B cell (primary cell): Measurements from ENCODE around the gene KCNK1. TPM values are rescaled to one million over a fixed set of nuclear protein-coding genes. Genes with fewer than 3 reads are reported as not detected.

Experiments
- ATAC-seq: fragments of 200-7000 bp; cut with Tn5 transposase; one replicate; pipeline ENCODE4 v1.10.0; 2021; ENCODE audit warnings: low read depth, mild to moderate bottlenecking, moderate number of reproducible peaks, moderate library complexity
- CTCF ChIA-PET: fragments of 350-600 bp; sonication (Branson Sonifier 250); formaldehyde crosslinking; loops from one replicate; lab custom pipeline; 2021; ENCODE audit warnings: antibody characterized with exemption, inconsistent platforms; lab: Charles Lee
- POLR2A ChIA-PET: fragments of 350-600 bp; sonication (Branson Sonifier 250); formaldehyde crosslinking; loops from one replicate; lab custom pipeline; 2021; ENCODE audit warnings: antibody characterized with exemption; lab: Charles Lee
- DNase-seq: peaks from one replicate; pipeline ENCODE4 v3.0.0; 2013
- H2AFZ ChIP-seq: 2 replicates; pipeline ENCODE4 v1.6.1; 2012; ENCODE audit warnings: mild to moderate bottlenecking, low read depth, low read length; ENCODE audit not compliant: insufficient read depth, poor library complexity, severe bottlenecking
- H3K27ac ChIP-seq, 2 donors: 1 replicate in 1 of 2; 2 replicates in 1 of 2; pipeline ENCODE4 v1.5.1; 2012 to 2013; ENCODE audit warnings: low read length in 2 of 2, mild to moderate bottlenecking in 2 of 2, moderate library complexity in 1 of 2
- H3K27me3 ChIP-seq, 4 experiments: fragments of 200-600 bp in 1 of 4; sonication (generic) in 1 of 4; replicated peaks in 1 of 4; 1 replicate in 2 of 4; 2 replicates in 2 of 4; pipeline versions ENCODE4 v1.6.1 to v1.7.0; 2013 to 2016; ENCODE audit warnings: low read length in 3 of 4, mild to moderate bottlenecking in 2 of 4, mixed read lengths in 1 of 4, moderate library complexity in 1 of 4; ENCODE audit not compliant: insufficient read depth in 4 of 4, control insufficient read depth in 3 of 4; ENCODE audit errors: control extremely low read depth in 1 of 4
- H3K36me3 ChIP-seq, 2 experiments: replicated peaks in 1 of 2; 1 replicate in 1 of 2; 2 replicates in 1 of 2; pipeline versions ENCODE4 v1.6.1 to v1.7.1; 2013; ENCODE audit warnings: low read length in 1 of 2; ENCODE audit not compliant: insufficient read depth in 2 of 2, control insufficient read depth in 1 of 2; ENCODE audit errors: control extremely low read depth in 1 of 2, extremely low read depth in 1 of 2
- H3K4me1 ChIP-seq, 2 donors: fragments of 200-600 bp in 1 of 2; sonication (generic) in 1 of 2; 1 replicate in 1 of 2; 2 replicates in 1 of 2; pipeline versions ENCODE4 v1.5.1 to v1.6.1; 2013 to 2017; ENCODE audit warnings: low read length in 2 of 2; ENCODE audit not compliant: control insufficient read depth in 2 of 2, insufficient read depth in 2 of 2
- H3K4me2 ChIP-seq: replicated peaks from 2 replicates; pipeline ENCODE3; 2012; ENCODE audit warnings: mild to moderate bottlenecking, low read depth, low read length; ENCODE audit not compliant: poor library complexity, severe bottlenecking
- H3K4me3 ChIP-seq, 5 experiments: fragments of 200-600 bp in 1 of 5; sonication (generic) in 1 of 5; 1 replicate in 3 of 5; 2 replicates in 2 of 5; pipeline versions ENCODE4 v1.5.1 to v1.7.0; 2011 to 2016; ENCODE audit warnings: low read length in 4 of 5, mild to moderate bottlenecking in 4 of 5, low read depth in 2 of 5, control low read depth in 1 of 5, moderate library complexity in 1 of 5; ENCODE audit not compliant: insufficient read depth in 1 of 5; ENCODE audit errors: control extremely low read depth in 1 of 5, extremely low read depth in 1 of 5
- H3K79me2 ChIP-seq: fragments of 200-600 bp; sonication (generic); one replicate; pipeline ENCODE4 v1.6.0; 2016; ENCODE audit warnings: low read length; ENCODE audit not compliant: control insufficient read depth, insufficient read depth
- H3K9ac ChIP-seq: fragments of 200-600 bp; sonication (generic); 2 replicates; pipeline ENCODE4 v1.6.1; 2017; ENCODE audit warnings: mild to moderate bottlenecking, low read length, moderate library complexity
- H3K9me3 ChIP-seq, 3 donors: one replicate each; pipeline versions ENCODE4 v1.6.1 to v1.7.1; 2013; ENCODE audit warnings: low read length in 2 of 3; ENCODE audit not compliant: control insufficient read depth in 2 of 3, insufficient read depth in 1 of 3; ENCODE audit errors: control extremely low read depth in 1 of 3
- H4K20me1 ChIP-seq: 2 replicates; pipeline ENCODE4 v1.6.0; 2012; ENCODE audit warnings: mild to moderate bottlenecking, low read length; ENCODE audit not compliant: insufficient read depth, control insufficient read depth, poor library complexity, severe bottlenecking
- H3K27ac Mint-ChIP-seq: one replicate; pipeline ENCODE4 v1.8.0; 2021; ENCODE audit warnings: mixed read lengths
- H3K27me3 Mint-ChIP-seq: one replicate; pipeline ENCODE4 v1.8.0; 2021; ENCODE audit warnings: mixed read lengths
- H3K4me1 Mint-ChIP-seq: one replicate; pipeline ENCODE4 v1.8.0; 2021; ENCODE audit warnings: mixed read lengths
- H3K4me3 Mint-ChIP-seq: one replicate; pipeline ENCODE4 v1.8.0; 2021; ENCODE audit warnings: mixed read lengths
- H3K9me3 Mint-ChIP-seq: one replicate; pipeline ENCODE4 v1.8.0; 2022; ENCODE audit warnings: mixed read lengths; ENCODE audit not compliant: insufficient read depth
- EZH2 ChIP-seq: IDR thresholded peaks from 2 replicates; pipeline ENCODE4 v1.6.1; 2012; ENCODE audit warnings: borderline replicate concordance, low read depth, mild to moderate bottlenecking, moderate library complexity, low read length; ENCODE audit not compliant: insufficient read depth, poor library complexity, severe bottlenecking
- WGBS: methylation state at CpG from one replicate; pipeline ENCODE4 v1.1.5; 2013; ENCODE audit warnings: missing lambda C conversion rate; ENCODE audit not compliant: insufficient coverage; 5-methylcytosine and 5-hydroxymethylcytosine counted together
- intact Hi-C: fragments of 100-400 bp; cut with micrococcal nuclease; formaldehyde crosslinking; loops from one replicate; pipeline ENCODE4 v1.10.0; 2022
- polyA plus RNA-seq: library from polyadenylated mRNA; depleted of rRNA; stranded (reverse); fragments of >200 nt; gene quantifications from 2 replicates; pipeline ENCODE4 v1.2.3, GENCODE V29; 2012
- total RNA-seq, 2 donors: library from RNA; stranded (reverse); fragments of 120-200 nt in 1 of 2; gene quantifications; 1 replicate in 1 of 2; 2 replicates in 1 of 2; pipeline versions ENCODE4 v1.2.3 to v1.2.4, GENCODE V29; 2013 to 2022
- TF ChIP-seq, protein P1 (sequence below): fragments of 200-600 bp; IDR thresholded peaks from one replicate; pipeline ENCODE4 v1.8.0; 2022; ENCODE audit warnings: antibody characterized with exemption, mild to moderate bottlenecking

Gene KCNK1
- total and polyA plus RNA-seq, 2 donors (not counting 1 experiment from before 2014, with no cell fraction given), result not detected

DNA sequence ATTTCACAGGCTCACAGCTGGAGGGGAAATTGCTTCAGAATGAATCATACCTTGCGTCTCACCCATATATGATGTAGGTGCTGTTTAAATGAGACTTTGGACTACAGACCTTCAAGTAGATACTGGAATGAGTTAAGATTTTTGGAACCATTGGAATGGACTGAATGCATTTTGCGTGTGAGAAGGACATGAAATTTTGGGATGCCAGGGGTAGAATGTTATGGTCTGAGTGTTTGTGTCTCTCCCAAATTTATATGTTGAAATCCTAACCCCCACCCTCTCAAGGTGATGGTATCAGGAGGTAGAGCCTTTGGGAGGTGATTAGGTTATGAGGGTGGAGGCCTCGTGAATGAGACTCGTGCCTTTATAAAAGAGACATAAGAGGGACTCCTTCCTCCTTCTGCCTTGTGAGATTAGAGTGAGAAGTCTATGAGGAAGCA lies 41.4 kb downstream of the KCNK1 start:
- POLR2A ChIA-PET, result no interaction called here
- H3K4me1 ChIP-seq, result no peaks in the 10 kb centered on the region
- WGBS, result 100% methylated on average over 1 of the region's 4 CpGs

DNA sequence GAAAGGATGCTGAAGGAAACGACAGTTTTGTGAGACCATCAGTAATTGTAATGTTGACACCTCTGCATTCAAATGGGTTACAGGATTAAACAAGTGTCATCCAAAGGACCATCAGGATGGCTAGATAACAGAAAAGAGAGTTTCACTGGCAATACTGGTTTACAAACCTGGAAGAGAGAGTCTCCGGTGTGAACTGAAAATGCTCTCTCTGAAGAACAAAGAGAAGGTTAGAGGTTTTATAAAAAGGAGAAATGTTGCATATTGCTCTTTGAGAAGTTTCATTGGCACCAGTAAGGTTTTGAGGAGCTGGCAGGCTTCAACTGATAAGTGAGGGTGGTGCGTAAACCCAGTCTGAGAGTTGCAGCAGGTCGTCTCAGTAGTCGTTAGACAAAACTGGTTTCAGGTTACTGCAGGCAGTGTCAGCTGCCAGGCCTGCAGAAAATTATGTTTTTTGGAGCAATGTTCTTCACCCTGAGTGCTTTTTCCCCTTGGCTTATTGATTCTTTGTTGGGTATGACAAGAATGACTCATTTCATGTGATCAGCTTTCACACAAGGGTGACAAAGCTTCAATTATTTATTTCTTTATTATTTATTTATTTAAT lies 42.2 kb downstream of the KCNK1 start:
- no peak overlapping the region for H3K4me2 ChIP-seq
- no peak for DNase-seq
- no peak overlapping the region for H3K9ac ChIP-seq
- intact Hi-C loops, result no loop called here
- H2AFZ ChIP-seq, result no peak overlapping the region
- H3K9me3 Mint-ChIP-seq, result no peaks in the 10 kb centered on the region
- ChIA-PET POLR2A (no interaction called here), CTCF (no interaction called here)
- H3K9me3 ChIP-seq, result no peaks in the 10 kb centered on the region
- no peaks in the 10 kb centered on the region for H4K20me1 ChIP-seq
- H3K79me2 ChIP-seq, result no peaks in the 10 kb centered on the region
- no peak for TF ChIP-seq EZH2
- TF ChIP-seq, protein P1, sequence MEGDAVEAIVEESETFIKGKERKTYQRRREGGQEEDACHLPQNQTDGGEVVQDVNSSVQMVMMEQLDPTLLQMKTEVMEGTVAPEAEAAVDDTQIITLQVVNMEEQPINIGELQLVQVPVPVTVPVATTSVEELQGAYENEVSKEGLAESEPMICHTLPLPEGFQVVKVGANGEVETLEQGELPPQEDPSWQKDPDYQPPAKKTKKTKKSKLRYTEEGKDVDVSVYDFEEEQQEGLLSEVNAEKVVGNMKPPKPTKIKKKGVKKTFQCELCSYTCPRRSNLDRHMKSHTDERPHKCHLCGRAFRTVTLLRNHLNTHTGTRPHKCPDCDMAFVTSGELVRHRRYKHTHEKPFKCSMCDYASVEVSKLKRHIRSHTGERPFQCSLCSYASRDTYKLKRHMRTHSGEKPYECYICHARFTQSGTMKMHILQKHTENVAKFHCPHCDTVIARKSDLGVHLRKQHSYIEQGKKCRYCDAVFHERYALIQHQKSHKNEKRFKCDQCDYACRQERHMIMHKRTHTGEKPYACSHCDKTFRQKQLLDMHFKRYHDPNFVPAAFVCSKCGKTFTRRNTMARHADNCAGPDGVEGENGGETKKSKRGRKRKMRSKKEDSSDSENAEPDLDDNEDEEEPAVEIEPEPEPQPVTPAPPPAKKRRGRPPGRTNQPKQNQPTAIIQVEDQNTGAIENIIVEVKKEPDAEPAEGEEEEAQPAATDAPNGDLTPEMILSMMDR, result no peak
- no peaks in the 10 kb centered on the region for H3K4me1 Mint-ChIP-seq
- H3K27ac Mint-ChIP-seq, result no peak overlapping the region
- no peaks in the 10 kb centered on the region for H3K27me3 ChIP-seq
- H3K27me3 Mint-ChIP-seq, result no peaks in the 10 kb centered on the region
- no peak overlapping the region for H3K4me3 ChIP-seq
- WGBS, result 63% methylated on average over 5 of the region's 5 CpGs
- no peak overlapping the region for H3K4me3 Mint-ChIP-seq
- ATAC-seq, result no peak
- no peaks in the 10 kb centered on the region for H3K36me3 ChIP-seq
- H3K4me1 ChIP-seq, result no peaks in the 10 kb centered on the region
- no peak overlapping the region for H3K27ac ChIP-seq

More for the DNA sequence above, 41.4 kb downstream of the KCNK1 start:
- Histone ChIP-seq H3K4me3 (no peak overlapping the region), H3K27me3 (no peaks in the 10 kb centered on the region), H3K4me2 (no peak overlapping the region), H4K20me1 (no peaks in the 10 kb centered on the region), H3K79me2 (no peaks in the 10 kb centered on the region), H3K9ac (no peak overlapping the region), H2AFZ (no peak overlapping the region), H3K9me3 (no peaks in the 10 kb centered on the region), H3K36me3 (no peaks in the 10 kb centered on the region), H3K27ac (no peak overlapping the region)
- no peak overlapping the region for H3K27ac Mint-ChIP-seq
- no peaks in the 10 kb centered on the region for H3K9me3 Mint-ChIP-seq
- TF ChIP-seq EZH2, result no peak
- TF ChIP-seq, protein P1, result no peak
- no peak for ATAC-seq
- H3K4me3 Mint-ChIP-seq, result no peak overlapping the region
- no peaks in the 10 kb centered on the region for H3K27me3 Mint-ChIP-seq
- DNase-seq, result no peak
- intact Hi-C loops, result no loop called here
- no peaks in the 10 kb centered on the region for H3K4me1 Mint-ChIP-seq
- CTCF ChIA-PET, result no interaction called here
